Astrocyte of the spinal cord (primary cell): ENCODE data around the gene BCL2.

Experiments
- DNase-seq: peaks from one replicate; pipeline ENCODE4 v3.0.0; 2011; ENCODE audit warnings: low read depth, low spot score
- H3K4me3 ChIP-seq: 2 replicates; pipeline ENCODE4 v1.5.1; 2011; ENCODE audit warnings: low read depth, mild to moderate bottlenecking, low read length, moderate library complexity
- in situ Hi-C: cut with HindIII; loops from 2 replicates; pipeline ENCODE4 v1.10.0; 2017; ENCODE audit warnings: low sequenced_read_pairs
- TF ChIP-seq, protein P1 (sequence below): IDR thresholded peaks from 2 replicates; pipeline ENCODE4 v1.5.1; 2012; ENCODE audit warnings: low read depth, mild to moderate bottlenecking, low read length, inconsistent platforms

BCL2 gene

DNA sequence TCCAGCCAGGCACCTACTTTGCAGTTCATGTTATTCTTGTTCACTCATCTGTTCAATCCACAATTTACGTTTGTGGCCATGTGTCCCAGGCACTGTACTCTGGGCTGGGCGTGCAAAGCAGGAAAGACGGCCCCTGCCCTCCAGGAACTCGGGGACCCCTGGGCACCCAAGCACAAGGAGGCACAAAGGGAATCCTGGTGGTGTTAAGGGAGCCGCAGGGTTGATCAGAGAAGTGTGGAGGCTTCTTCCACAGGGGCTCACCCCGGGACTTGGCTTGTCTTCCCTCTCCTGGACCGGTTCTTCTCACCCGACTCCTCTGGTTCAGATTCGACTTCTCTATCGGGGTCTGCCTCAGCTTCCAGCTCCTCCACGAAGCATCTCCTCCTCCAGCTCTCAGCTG, 230.5 kb downstream of the BCL2 start:
- DNase-seq, result no peak
- H3K4me3 ChIP-seq, result no peak overlapping the region
- in situ Hi-C loops, result no loop called here
- TF ChIP-seq, protein P1, sequence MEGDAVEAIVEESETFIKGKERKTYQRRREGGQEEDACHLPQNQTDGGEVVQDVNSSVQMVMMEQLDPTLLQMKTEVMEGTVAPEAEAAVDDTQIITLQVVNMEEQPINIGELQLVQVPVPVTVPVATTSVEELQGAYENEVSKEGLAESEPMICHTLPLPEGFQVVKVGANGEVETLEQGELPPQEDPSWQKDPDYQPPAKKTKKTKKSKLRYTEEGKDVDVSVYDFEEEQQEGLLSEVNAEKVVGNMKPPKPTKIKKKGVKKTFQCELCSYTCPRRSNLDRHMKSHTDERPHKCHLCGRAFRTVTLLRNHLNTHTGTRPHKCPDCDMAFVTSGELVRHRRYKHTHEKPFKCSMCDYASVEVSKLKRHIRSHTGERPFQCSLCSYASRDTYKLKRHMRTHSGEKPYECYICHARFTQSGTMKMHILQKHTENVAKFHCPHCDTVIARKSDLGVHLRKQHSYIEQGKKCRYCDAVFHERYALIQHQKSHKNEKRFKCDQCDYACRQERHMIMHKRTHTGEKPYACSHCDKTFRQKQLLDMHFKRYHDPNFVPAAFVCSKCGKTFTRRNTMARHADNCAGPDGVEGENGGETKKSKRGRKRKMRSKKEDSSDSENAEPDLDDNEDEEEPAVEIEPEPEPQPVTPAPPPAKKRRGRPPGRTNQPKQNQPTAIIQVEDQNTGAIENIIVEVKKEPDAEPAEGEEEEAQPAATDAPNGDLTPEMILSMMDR, result no peak

DNA sequence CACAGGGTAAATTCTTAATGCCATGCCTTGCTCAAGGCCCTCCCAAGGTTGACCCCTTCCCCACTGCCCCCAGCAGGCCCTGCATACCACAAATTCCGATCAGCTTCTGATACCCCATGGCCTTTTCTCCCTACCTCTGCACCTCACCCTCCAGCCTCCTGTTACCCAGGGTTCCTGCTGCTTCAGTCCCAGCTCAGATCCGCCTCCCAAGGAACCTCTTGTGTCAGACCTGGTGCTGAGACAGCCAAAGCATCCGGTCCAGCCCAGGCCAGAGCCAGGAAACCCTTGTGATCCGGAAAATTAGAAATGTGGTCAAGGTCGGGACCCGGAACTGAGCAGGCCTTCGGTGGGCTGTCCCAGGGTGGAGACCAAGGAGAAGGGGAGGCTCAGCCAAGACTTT, 231.3 kb downstream of the BCL2 start:
- in situ Hi-C loops, result no loop called here
- no peak overlapping the region for H3K4me3 ChIP-seq
- TF ChIP-seq, protein P1, result no peak
- DNase-seq, result no peak

DNA sequence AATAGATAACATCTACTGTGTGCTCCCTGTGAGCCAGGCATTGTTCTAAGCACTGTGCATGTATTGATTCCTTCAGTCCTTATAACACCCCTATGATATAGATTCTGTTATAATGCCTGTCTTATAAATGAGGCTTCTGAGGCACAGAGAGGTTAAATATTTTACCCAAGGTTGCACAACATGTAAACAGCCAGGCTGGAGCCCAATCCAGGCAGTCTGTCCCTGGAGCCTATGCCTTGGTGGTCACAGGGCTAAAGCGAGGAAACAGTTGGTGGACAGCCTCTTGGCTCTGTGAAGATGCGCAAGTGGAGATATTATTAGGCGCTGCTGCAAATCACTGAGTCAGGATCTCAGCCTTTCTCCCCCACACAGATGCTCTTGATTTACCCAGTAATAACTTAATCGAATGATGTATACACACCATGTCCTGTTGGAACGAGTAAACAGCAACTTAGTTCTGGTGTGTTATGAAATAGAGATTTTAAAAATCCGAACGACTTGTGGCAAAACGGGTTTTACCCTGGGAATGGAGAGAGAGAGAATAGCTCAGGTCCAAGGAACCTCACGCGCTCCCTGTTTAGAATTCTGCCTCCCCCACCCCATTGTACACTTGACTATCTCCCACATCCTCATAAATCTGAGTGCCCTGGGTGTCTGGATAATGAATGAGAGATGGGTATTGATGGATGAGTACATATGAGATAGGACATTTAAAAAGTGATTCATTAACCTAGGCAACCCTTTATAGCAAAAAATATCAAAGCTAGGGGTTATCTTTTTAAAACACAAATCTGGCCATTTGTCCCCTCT, 231.9 kb downstream of the BCL2 start:
- in situ Hi-C loops, result no loop called here
- H3K4me3 ChIP-seq, result no peak overlapping the region
- TF ChIP-seq, protein P1, result no peak
- DNase-seq, result no peak

DNA sequence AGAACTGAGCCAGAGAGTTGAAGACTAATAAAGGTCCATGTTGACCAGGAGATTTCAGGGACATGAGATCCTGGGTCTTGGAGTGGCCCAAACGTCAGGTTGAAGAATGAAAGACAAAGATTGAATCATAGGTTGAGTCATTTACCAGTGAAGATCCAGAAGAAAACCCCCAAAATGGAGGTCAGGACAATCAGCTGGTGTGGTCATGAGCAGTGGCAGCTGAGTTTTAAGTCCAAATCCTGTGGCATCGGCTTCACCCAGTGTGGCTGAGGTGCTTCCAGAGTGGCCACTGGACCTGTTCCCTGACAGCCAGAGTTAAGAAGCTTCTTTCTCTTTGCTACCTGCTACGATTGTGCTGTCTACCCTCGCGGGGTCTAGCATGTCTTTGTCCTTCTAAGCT, 234.0 kb downstream of the BCL2 start:
- TF ChIP-seq, protein P1, result no peak
- DNase-seq, result no peak
- in situ Hi-C loops, result no loop called here
- no peak overlapping the region for H3K4me3 ChIP-seq

DNA sequence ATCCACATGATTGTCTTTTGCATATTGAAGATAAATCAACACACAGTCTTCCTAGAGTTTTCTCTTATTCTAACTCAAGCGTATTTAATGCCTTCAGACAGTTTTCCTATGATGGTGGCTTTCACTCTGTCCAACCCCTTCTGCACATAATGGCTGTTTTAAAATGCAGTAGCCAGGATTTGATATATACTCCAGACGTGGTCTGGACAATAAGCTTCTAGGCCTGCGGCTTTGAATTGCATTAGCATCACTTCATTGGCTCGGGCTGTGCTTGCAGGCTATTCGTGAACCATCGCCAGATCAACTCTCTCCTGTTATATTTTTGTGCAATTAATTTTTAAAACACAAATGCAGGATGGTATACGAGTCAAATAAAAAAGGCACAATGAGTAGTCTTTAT, 235.3 kb downstream of the BCL2 start:
- in situ Hi-C loops, result no loop called here
- DNase-seq, result no peak
- H3K4me3 ChIP-seq, result no peak overlapping the region
- TF ChIP-seq, protein P1, result no peak

DNA sequence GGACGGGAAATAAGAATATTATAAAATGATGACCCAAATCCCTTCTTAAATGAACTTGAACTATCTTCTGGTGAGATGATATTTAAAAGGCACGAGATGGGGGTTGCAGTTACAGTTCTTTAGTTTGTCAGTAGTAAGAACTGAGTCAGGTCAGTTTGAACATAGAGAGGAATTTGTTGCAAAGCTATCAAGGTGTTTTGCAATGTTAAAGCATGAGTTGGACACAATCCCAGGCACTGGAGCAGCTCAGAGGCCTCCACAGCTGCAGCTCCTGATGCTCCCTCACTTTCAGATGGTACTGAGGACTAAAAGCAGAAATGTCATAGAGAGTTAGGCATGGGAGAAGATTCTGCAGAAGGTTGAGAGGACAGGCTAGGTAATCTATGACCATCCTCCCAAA, 236.0 kb downstream of the BCL2 start:
- no peak overlapping the region for H3K4me3 ChIP-seq
- in situ Hi-C loops, result no loop called here
- no peak for DNase-seq
- TF ChIP-seq, protein P1, result no peak
